Measurements from ENCODE around the gene ADAMTS8. TPM values are rescaled to one million over a fixed set of nuclear protein-coding genes. Genes with fewer than 3 reads are reported as not detected.

The ADAMTS8 gene
- total RNA-seq, 4 donors from 2014 or later, result 10.0 to 45.6 (median 34.0) TPM

- H3K4me1 ChIP-seq, result peaks cover 0 to 53% (median 6%) of the 10 kb centered on the region in 3 donors
- peak overlapping the region in 3 of 4 donors; percentile 82 to 87 (median 83) for H3K27ac ChIP-seq
- TF ChIP-seq, protein P1, sequence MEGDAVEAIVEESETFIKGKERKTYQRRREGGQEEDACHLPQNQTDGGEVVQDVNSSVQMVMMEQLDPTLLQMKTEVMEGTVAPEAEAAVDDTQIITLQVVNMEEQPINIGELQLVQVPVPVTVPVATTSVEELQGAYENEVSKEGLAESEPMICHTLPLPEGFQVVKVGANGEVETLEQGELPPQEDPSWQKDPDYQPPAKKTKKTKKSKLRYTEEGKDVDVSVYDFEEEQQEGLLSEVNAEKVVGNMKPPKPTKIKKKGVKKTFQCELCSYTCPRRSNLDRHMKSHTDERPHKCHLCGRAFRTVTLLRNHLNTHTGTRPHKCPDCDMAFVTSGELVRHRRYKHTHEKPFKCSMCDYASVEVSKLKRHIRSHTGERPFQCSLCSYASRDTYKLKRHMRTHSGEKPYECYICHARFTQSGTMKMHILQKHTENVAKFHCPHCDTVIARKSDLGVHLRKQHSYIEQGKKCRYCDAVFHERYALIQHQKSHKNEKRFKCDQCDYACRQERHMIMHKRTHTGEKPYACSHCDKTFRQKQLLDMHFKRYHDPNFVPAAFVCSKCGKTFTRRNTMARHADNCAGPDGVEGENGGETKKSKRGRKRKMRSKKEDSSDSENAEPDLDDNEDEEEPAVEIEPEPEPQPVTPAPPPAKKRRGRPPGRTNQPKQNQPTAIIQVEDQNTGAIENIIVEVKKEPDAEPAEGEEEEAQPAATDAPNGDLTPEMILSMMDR (IDR thresholded peaks at IDR 0.05), result no peak
- no peak for TF ChIP-seq POLR2AphosphoS5 (IDR thresholded peaks at IDR 0.05)
- 6 to 29% methylated on average over 3 to 7 of the region's 11 CpGs for WGBS, 2 donors (ENCODE audit: low coverage in 1 of 2)
- peaks cover 19% of the 10 kb centered on the region for H3K27me3 ChIP-seq
- H3K9me3 ChIP-seq, result no peaks in the 10 kb centered on the region
- no peaks in the 10 kb centered on the region for H3K36me3 ChIP-seq
- H3K4me3 ChIP-seq, result peak overlapping the region; percentile 45 to 63
- ATAC-seq, result no peak
Measured at GRCh38 chr11:130448039-130448415, 19.6 kb upstream of the ADAMTS8 start.

GRCh38 chr11:130445788-130446187 lies 17.4 kb upstream of the ADAMTS8 start:
- no peaks in the 10 kb centered on the region for H3K9me3 ChIP-seq
- H3K27me3 ChIP-seq, result peaks cover 19% of the 10 kb centered on the region
- H3K36me3 ChIP-seq, result no peaks in the 10 kb centered on the region
- no peak overlapping the region for H3K27ac ChIP-seq
- WGBS, 2 donors (ENCODE audit: low coverage in 1 of 2), result 92 to 97% methylated on average over 3 of the region's 3 CpGs
- no peak overlapping the region for H3K4me3 ChIP-seq
- no peak for TF ChIP-seq POLR2A (IDR thresholded peaks at IDR 0.05)
- TF ChIP-seq, protein P1 (IDR thresholded peaks at IDR 0.05), result no peak
- TF ChIP-seq EP300 (IDR thresholded peaks at IDR 0.05), result no peak
- TF ChIP-seq POLR2AphosphoS5 (IDR thresholded peaks at IDR 0.05), result no peak
- ATAC-seq, result no peak
- peaks cover 0 to 31% (median 0%) of the 10 kb centered on the region in 3 donors for H3K4me1 ChIP-seq

DNA sequence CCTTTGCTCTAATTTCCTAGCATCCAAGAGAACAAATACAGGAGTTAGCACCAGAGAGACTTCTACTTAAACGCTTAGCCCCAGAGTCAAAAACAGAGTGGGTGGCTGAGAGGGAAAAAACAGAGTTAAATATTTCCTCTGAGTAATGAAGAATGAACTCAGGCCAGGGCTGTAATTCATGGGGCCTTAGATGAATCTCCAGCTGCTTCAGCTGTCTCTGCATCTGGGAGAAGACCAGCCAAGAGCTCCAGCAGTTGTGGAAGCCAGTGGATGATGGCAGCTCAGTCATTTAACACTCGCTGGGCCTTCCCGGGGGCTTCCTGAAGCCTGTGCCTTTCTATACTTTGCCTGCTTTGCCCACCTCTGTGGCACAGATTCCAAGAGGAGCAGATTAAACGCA lies 14.3 kb upstream of the ADAMTS8 start:
- WGBS, 2 donors (ENCODE audit: low coverage in 1 of 2), result 37 to 86% methylated on average over 1 to 3 of the region's 4 CpGs
- H3K27ac ChIP-seq, result peak overlapping the region in 2 of 4 donors; percentile 35 to 37
- no peak for ATAC-seq
- H3K9me3 ChIP-seq, result no peaks in the 10 kb centered on the region
- TF ChIP-seq POLR2A (IDR thresholded peaks at IDR 0.05) (no peak), POLR2AphosphoS5 (IDR thresholded peaks at IDR 0.05) (no peak), EP300 (IDR thresholded peaks at IDR 0.05) (no peak)
- TF ChIP-seq, protein P1 (IDR thresholded peaks at IDR 0.05), result no peak
- no peak overlapping the region for H3K4me3 ChIP-seq
- no peaks in the 10 kb centered on the region for H3K36me3 ChIP-seq
- H3K27me3 ChIP-seq, result no peaks in the 10 kb centered on the region
- peaks cover 0 to under 1% (median 0%) of the 10 kb centered on the region in 3 donors for H3K4me1 ChIP-seq

GRCh38 chr11:130441719-130442118 lies 13.3 kb upstream of the ADAMTS8 start:
- WGBS, 2 donors (ENCODE audit: low coverage in 1 of 2), result 83 to 100% methylated on average over 1 to 2 of the region's 2 CpGs
- H3K9me3 ChIP-seq, result no peaks in the 10 kb centered on the region
- no peak overlapping the region for H3K4me3 ChIP-seq
- no peaks in the 10 kb centered on the region for H3K36me3 ChIP-seq
- TF ChIP-seq, protein P1 (IDR thresholded peaks at IDR 0.05), result no peak
- no peak for TF ChIP-seq POLR2A (IDR thresholded peaks at IDR 0.05)
- no peak for TF ChIP-seq POLR2AphosphoS5 (IDR thresholded peaks at IDR 0.05)
- TF ChIP-seq EP300 (IDR thresholded peaks at IDR 0.05), result no peak
- no peak overlapping the region for H3K27ac ChIP-seq
- no peak for ATAC-seq
- no peaks in the 10 kb centered on the region for H3K27me3 ChIP-seq
- H3K4me1 ChIP-seq, result no peaks in the 10 kb centered on the region

DNA sequence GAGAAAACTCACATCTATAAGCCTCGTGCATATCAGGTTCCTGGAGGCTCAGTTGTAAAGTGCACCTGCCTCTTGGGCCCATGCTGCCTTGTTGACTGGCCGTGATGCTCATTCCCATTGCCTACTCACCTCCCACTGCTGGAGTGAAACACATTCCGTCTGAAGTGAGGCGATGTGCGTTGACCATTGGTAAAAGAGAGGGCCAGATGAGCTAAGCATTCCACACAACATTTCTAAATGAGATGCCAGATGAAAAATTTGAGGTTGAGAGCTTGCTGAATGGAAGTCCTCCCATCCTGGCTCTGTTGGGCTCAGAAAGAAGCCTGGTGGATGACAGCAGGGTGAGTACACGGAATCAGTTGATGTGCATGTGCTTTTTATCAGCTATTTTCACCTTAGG lies 11.5 kb upstream of the ADAMTS8 start:
- no peak for TF ChIP-seq POLR2AphosphoS5 (IDR thresholded peaks at IDR 0.05)
- TF ChIP-seq, protein P1 (IDR thresholded peaks at IDR 0.05), result no peak
- no peak for TF ChIP-seq EP300 (IDR thresholded peaks at IDR 0.05)
- TF ChIP-seq POLR2A (IDR thresholded peaks at IDR 0.05), result no peak
- H3K4me1 ChIP-seq, result peaks cover 0 to 12% (median 0%) of the 10 kb centered on the region in 3 donors
- no peak overlapping the region for H3K27ac ChIP-seq
- H3K36me3 ChIP-seq, result no peaks in the 10 kb centered on the region
- ATAC-seq, result no peak
- H3K4me3 ChIP-seq, result no peak overlapping the region
- 63 to 96% methylated on average over 3 to 5 of the region's 6 CpGs for WGBS, 2 donors (ENCODE audit: low coverage in 1 of 2)
- no peaks in the 10 kb centered on the region for H3K9me3 ChIP-seq
- no peaks in the 10 kb centered on the region for H3K27me3 ChIP-seq
